ENCODE results near the gene MTG1. TPM values are rescaled to one million over a fixed set of nuclear protein-coding genes. Genes with fewer than 3 reads are reported as not detected.

Gene MTG1
- total RNA-seq, 1 experiment from 2014 or later, result 83.3 TPM

GRCh38 chr10:133457100-133457841 lies 63.3 kb downstream of the MTG1 start:
- Histone ChIP-seq H3K36me3 (ENCODE audit: insufficient read depth, low read length, poor library complexity, severe bottlenecking) (no peaks in the 10 kb centered on the region), H3K4me1 (ENCODE audit: insufficient read depth, low read length, poor library complexity, severe bottlenecking) (no peaks in the 10 kb centered on the region), H3K27ac (ENCODE audit: low read depth, low read length, poor library complexity, severe bottlenecking) (no peak overlapping the region), H3K9me3 (ENCODE audit: low read depth, low read length, poor library complexity, severe bottlenecking) (no peaks in the 10 kb centered on the region), H3K4me3 (ENCODE audit: low read depth, low read length, poor library complexity, severe bottlenecking) (no peak overlapping the region), H3K27me3 (replicated peaks; ENCODE audit: insufficient read depth, low read depth, low read length, poor library complexity) (no peaks in the 10 kb centered on the region)
- DNase-seq (ENCODE audit: low spot score), result no peak
- no peak for TF ChIP-seq EZH2 (IDR thresholded peaks at IDR 0.05; ENCODE audit: borderline replicate concordance, low read depth, low read length, poor library complexity, severe bottlenecking)
- TF ChIP-seq, protein P1, sequence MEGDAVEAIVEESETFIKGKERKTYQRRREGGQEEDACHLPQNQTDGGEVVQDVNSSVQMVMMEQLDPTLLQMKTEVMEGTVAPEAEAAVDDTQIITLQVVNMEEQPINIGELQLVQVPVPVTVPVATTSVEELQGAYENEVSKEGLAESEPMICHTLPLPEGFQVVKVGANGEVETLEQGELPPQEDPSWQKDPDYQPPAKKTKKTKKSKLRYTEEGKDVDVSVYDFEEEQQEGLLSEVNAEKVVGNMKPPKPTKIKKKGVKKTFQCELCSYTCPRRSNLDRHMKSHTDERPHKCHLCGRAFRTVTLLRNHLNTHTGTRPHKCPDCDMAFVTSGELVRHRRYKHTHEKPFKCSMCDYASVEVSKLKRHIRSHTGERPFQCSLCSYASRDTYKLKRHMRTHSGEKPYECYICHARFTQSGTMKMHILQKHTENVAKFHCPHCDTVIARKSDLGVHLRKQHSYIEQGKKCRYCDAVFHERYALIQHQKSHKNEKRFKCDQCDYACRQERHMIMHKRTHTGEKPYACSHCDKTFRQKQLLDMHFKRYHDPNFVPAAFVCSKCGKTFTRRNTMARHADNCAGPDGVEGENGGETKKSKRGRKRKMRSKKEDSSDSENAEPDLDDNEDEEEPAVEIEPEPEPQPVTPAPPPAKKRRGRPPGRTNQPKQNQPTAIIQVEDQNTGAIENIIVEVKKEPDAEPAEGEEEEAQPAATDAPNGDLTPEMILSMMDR (conservative IDR thresholded peaks at IDR 0.05; ENCODE audit: low read depth, low read length), result no peak
- intact Hi-C loops (cut with micrococcal nuclease; ENCODE audit: unreplicated experiment), result no loop called here
- ChIA-PET POLR2A (ENCODE audit: low non-redundant PET) (no interaction called here), CTCF (no interaction called here)
- BruUV-seq (replicated peaks), result no TSS peak

DNA sequence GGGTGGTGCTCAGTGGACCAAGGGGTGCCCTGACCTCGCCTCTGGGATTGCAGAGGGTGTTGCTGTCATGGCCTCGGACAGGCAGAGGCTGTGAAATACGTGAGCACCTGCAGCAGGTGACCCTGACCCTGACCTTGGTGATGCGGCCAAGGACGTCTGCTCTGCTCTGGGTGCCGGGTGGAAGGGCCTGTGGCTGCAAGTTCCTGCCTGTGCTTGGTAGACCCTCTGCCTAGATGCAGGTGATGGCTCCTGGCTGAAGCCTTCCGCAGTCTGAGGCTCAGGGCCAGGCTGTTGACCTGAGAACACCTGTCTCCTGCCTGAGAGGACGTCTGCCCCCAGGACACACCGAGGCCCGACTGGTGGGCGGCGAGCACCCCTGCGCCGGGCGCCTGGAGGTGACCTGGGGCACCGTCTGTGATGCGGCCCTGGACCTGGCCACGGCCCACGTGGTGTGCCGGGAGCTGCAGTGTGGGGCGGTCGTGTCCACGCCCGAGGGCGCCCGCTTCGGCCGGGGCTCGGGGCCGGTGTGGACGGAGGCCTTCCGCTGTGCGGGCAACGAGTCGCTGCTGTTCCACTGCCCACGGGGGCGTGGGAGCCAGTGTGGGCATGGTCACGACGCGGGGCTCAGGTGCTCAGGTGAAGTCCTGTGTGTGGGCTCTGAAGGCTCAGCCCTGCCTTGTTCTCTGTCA lies 64.2 kb downstream of the MTG1 start:
- no peak for DNase-seq (ENCODE audit: low spot score)
- no peak overlapping the region for H3K4me3 ChIP-seq (ENCODE audit: low read depth, low read length, poor library complexity, severe bottlenecking)
- intact Hi-C loops (cut with micrococcal nuclease; ENCODE audit: unreplicated experiment), result no loop called here
- H3K27ac ChIP-seq (ENCODE audit: low read depth, low read length, poor library complexity, severe bottlenecking), result no peak overlapping the region
- H3K27me3 ChIP-seq (replicated peaks; ENCODE audit: insufficient read depth, low read depth, low read length, poor library complexity), result no peaks in the 10 kb centered on the region
- no TSS peak for BruUV-seq (replicated peaks)
- ChIA-PET CTCF (no interaction called here), POLR2A (ENCODE audit: low non-redundant PET) (no interaction called here)
- no peaks in the 10 kb centered on the region for H3K4me1 ChIP-seq (ENCODE audit: insufficient read depth, low read length, poor library complexity, severe bottlenecking)
- no peaks in the 10 kb centered on the region for H3K36me3 ChIP-seq (ENCODE audit: insufficient read depth, low read length, poor library complexity, severe bottlenecking)
- no peak for TF ChIP-seq EZH2 (IDR thresholded peaks at IDR 0.05; ENCODE audit: borderline replicate concordance, low read depth, low read length, poor library complexity, severe bottlenecking)
- TF ChIP-seq, protein P1 (conservative IDR thresholded peaks at IDR 0.05; ENCODE audit: low read depth, low read length), result no peak
- H3K9me3 ChIP-seq (ENCODE audit: low read depth, low read length, poor library complexity, severe bottlenecking), result no peaks in the 10 kb centered on the region

- H3K4me3 ChIP-seq (ENCODE audit: low read depth, low read length, poor library complexity, severe bottlenecking), result no peak overlapping the region
- no peak for DNase-seq (ENCODE audit: low spot score)
- no peaks in the 10 kb centered on the region for H3K9me3 ChIP-seq (ENCODE audit: low read depth, low read length, poor library complexity, severe bottlenecking)
- BruUV-seq (replicated peaks), result no TSS peak
- H3K4me1 ChIP-seq (ENCODE audit: insufficient read depth, low read length, poor library complexity, severe bottlenecking), result no peaks in the 10 kb centered on the region
- no peaks in the 10 kb centered on the region for H3K36me3 ChIP-seq (ENCODE audit: insufficient read depth, low read length, poor library complexity, severe bottlenecking)
- ChIA-PET CTCF (no interaction called here), POLR2A (ENCODE audit: low non-redundant PET) (no interaction called here)
- intact Hi-C loops (cut with micrococcal nuclease; ENCODE audit: unreplicated experiment), result no loop called here
- H3K27me3 ChIP-seq (replicated peaks; ENCODE audit: insufficient read depth, low read depth, low read length, poor library complexity), result no peaks in the 10 kb centered on the region
- H3K27ac ChIP-seq (ENCODE audit: low read depth, low read length, poor library complexity, severe bottlenecking), result no peak overlapping the region
- TF ChIP-seq, protein P1 (conservative IDR thresholded peaks at IDR 0.05; ENCODE audit: low read depth, low read length), result no peak
- no peak for TF ChIP-seq EZH2 (IDR thresholded peaks at IDR 0.05; ENCODE audit: borderline replicate concordance, low read depth, low read length, poor library complexity, severe bottlenecking)
Measured at GRCh38 chr10:133458710-133459453, 64.9 kb downstream of the MTG1 start.
